ENCODE data around the gene GCAT.

DNA sequence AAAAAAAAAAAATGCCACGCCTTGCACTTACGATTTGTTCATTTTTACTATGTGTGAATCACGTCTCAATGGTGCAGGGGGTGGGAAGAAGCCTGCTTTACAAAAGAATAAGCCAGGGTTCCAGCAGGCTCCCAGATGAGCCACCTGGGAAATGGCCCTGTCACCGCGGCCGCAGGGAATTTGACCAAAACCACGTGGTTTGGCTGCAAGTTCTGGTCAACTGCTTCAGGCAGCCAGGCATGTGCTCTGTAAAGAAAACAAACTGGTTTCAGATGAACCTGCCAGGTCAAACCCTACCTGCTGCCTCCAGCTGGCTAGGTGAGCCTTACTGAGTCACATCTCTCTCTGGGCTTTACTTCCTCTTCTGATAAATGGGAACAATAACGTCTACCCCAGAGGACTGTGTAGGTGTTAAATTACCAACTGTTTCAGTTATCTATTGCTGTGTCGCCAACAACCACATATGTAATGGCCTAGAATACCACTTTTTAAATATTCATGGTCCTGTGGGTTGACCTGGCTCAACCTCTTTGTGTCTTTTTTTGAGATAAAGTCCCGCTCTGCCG lies 30.5 kb upstream of the GCAT start:
- TF ChIP-seq CREB1 (IDR thresholded peaks at IDR 0.05) = no peak
- TF ChIP-seq CREB1 (CRISPR knock-in tag; IDR thresholded peaks at IDR 0.05) = no peak
- TF ChIP-seq, protein P1, sequence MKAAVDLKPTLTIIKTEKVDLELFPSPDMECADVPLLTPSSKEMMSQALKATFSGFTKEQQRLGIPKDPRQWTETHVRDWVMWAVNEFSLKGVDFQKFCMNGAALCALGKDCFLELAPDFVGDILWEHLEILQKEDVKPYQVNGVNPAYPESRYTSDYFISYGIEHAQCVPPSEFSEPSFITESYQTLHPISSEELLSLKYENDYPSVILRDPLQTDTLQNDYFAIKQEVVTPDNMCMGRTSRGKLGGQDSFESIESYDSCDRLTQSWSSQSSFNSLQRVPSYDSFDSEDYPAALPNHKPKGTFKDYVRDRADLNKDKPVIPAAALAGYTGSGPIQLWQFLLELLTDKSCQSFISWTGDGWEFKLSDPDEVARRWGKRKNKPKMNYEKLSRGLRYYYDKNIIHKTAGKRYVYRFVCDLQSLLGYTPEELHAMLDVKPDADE (conservative IDR thresholded peaks at IDR 0.05; ENCODE audit: control insufficient read depth, low read depth, low read length) = no peak
- no peak for TF ChIP-seq FOXA1 (IDR thresholded peaks at IDR 0.05; ENCODE audit: borderline replicate concordance)
